DMS153 (cell line): ENCODE data around the gene ZNF236.

Experiments used
- DNase-seq: peaks from one replicate; lab custom pipeline; 2025; lab: John Stamatoyannopoulos, UW

The ZNF236 gene

DNA sequence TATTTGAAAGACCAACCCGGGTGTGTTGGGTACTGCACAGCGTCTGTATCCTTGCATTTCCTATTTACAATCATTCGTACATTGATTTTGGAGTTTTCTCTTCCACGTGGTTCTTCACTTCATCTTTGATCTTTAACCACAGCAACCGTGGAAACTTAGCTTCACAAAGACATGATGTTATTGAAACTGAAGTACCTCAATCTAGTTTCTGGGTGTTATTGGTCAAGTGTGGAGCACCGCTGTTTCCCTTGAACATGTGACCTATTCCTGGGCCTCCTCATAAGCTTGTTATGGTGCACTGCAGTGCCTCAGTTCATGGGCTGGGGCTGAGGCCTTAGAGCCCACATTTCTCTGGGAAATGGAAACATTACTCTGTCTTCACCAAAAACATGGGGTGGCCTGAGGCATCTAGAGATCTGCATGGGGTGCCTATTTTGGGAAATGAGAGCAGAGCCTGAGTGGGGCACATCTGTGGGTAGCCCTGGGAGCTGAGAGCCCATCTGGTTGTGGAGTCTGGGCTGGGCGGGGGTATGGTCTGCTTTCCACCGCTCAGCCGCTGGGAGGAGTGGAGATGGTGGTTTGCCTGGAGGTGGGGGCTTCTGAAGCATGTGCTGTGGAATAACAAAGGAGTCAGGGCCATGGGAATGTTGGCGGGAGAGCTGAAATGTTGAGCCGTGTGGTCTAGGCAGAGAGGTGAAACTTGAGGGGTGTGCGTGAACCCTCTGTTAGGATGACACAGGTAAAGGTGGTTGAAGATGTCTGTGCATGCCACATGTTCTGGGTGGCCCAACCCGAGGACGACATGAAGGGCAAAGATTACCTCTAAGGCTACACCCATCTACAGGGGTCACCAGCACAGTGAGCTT is 37.4 kb downstream of the ZNF236 start:
- DNase-seq: no peak

DNA sequence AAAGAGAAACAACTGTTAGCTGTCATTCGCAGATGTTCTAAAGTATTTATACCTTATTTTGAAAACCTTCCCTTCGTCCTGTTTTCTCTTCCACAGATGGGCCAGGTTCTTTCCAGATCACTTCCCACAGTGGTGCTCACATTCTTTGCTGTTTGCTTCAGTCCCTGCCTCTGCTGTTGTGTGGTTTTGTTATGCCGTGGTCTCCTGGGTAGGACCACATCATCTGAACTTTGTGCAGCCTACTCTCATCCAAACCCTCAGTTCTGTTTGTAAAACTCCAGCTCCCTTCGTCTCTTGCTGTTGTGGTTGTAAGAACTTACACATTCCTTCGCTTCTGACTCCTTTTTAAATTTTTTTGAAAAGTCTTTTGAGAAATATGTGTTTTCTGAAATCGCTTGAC is 38.1 kb downstream of the ZNF236 start:
- no peak for DNase-seq

DNA sequence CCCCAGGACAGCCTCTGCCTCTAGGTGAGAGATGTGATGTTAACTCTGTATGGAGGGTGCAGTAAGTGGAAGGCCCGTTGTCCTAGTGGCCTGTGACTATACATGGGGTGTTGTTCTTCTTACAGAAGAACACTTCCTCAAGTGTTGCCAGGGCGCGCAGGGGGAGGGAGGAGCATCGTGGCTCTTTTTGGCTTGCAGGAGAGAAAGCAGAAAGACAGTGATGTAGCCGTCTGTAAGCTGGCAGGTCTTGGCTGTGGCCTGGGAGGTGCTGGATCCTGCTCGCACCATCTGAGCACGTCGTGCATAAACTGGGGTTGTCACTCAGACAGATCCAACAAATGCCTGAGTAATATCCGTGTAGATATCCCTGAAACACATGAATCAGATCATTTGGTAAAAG is 44.3 kb downstream of the ZNF236 start:
- no peak for DNase-seq

DNA sequence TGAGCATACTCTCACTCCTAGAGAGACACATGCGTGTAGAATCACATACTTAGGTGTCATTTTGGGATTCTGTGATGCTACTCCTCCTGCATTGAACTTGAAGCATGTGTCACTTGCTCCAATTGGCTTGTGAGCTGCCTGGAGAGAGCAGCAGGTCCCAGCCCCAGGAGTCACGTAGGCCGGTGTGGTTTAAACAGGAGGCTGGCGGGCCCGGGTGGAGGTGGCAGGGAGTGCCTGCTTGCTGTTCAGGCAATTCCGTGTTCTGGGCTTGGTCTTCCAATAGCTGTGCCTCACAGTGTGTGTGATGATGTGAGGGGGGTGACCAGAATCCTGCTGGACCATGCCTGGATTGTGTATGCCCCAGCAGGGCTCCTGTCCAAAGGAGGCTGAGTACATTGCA is 51.0 kb downstream of the ZNF236 start:
- DNase-seq: no peak

DNA sequence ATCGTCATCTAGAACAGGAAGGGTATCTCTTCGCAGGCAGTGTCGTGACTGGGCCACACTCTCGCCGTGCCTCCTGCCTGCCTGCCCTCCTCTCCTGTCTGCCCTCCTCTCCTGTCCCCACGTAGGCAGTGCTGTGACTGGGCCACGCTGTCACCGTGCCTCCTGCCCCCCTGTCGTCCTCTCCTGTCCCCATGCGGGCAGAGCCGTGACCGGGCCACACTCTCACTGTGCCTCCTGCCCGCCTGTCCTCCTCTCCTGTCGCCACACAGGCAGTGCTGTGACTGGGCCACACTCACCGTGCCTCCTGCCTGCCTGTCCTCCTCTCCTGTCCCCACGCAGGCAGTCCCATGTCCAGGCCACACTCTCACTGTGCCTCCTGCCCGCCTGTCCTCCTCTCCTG is 51.4 kb downstream of the ZNF236 start:
- DNase-seq: no peak

DNA sequence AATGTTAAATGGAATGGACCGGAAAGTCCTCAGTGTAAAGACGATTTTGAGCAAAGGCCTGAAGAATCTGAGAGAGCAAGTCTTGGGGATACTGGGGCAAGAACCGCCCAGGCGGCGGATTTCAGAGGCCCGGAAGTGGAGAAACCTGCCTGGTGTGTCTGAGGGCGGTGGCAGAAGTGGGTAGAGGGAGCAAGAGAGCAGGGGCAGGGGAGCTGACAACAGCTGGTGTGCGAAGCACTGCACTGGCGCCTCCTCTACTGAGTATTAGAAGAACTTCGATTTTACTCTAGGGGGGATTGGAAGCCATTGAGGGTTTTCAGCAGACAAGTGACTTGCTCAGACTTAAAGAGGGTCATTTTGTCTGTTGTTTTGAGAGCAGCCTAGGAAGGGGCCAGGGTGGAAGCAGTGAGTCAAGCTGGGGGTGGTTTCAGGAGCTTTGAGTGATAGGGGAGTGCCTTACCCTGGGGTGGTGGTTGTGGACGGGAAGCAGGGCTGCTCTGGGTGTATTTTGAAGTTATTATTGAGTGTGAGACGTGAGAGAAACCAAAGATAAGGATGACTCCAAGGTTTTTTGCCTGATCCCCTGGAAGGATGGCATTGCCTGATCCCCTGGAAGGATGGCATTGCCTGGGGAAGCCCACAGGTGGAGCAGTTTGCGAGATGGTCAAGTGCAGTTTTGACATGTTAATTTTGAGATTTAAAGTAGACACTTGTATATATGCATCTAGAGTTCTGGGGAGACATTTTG is 52.5 kb downstream of the ZNF236 start:
- no peak for DNase-seq

DNA sequence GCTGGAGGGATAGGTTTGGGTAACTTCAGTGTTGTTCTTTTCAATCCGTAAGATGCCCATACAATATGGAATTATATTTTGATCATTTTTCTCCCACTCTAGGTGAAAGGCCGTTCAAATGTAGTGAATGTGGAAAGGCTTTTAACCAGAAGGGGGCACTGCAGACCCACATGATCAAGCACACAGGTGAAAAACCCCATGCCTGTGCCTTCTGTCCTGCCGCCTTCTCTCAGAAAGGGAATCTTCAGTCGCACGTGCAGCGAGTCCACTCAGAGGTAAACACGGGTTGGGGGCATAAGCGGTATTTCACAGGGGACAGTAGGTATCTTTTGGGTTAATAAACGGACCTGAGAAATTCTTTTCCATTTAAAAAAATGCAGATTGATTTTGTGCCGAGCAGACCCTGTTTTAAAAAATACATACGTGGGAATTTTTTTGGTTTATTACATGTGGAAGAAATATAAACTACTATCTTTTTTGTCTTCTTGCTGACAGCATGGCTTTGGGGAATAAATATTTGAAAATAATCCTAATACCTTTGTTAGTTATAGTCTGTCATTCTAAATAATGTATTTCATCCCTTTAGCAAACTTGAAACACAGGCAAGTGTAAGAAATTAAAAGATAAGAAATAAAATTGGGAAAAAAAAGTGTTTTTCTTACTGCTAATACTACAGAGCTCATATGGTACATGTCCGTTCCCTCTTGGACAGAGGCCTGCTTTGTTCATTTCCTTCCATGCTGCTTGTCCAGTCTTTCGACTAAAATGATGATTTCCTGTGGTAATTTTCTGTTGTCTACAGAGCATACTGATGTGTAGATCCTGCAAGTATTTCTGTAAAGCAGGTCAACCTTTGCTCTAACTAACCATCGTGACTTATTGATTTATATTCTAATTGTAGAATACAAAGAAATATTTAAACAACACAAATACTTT is 53.3 kb downstream of the ZNF236 start:
- DNase-seq: peak; percentile 57

DNA sequence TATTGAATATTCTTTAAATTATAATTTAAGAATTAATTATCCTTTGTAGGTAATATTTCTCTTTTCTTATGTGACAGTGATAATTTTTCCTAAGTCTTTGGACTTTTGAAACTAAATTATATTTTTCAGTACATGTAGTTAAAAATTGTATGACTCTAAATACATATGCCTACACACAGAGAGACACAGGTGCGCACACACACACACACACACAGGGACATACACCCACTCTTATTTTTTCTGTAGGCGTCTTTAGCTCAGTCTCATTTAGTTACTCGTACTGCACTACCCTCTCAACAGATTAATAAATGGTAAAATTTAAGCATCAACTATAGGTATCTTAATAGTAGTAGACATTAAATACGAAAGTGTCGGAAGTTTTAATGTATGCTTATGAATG is 56.1 kb downstream of the ZNF236 start:
- DNase-seq: no peak

DNA sequence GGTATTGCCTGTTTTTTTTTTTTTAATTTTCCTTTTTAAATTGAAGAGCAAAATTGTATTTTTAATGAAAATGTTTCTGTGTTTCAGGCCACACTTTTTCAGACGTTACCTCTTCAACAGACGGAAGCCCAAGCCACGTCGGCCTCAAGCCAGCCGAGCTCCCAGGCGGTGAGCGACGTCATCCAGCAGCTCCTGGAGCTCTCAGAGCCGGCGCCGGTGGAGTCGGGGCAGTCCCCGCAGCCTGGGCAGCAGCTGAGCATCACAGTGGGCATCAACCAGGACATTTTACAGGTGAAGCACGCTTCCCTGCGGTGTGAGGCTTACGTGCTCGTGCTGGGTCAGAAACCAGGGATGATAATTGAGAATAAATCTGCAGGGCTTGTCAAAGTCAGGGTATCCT is 57.7 kb downstream of the ZNF236 start:
- DNase-seq: no peak

DNA sequence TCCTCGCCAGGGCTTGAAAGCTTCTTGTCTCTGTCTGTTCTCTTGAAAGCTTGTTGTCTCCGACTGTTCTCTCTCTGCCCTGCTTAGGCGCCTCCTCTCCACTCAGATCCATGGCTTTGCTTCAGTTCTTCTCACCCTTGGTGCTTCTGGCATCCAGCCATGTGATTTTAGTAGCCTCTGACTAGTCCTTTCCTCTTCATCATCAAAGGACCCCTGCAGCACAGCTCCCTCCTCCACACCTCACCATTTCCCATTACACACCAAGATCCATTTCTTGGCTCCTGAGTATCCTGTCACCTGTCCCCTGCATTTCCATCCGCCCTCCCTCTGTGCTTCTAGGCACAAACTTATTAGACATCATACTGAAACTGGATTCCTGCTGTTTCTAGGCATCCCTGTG is 59.4 kb downstream of the ZNF236 start:
- DNase-seq: no peak

DNA sequence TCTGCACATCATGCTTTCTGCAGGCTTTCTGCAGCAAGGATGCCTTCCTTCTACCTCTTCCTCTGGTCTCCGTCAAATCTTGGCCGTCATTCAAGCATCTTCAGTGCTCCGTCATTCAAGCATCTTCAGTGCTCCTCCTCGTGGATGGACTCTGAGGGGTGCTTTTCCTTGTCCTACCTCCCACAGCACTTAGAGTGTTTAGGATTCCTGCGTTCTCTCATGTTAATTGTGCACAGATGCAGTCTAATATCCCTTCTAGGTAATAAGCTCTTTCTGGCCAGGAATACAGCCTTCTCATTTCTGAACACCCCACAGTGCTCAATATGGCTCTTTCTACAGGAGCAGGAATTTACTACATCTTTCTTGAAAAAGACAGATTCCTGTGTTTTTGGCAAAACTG is 59.8 kb downstream of the ZNF236 start:
- no peak for DNase-seq

DNA sequence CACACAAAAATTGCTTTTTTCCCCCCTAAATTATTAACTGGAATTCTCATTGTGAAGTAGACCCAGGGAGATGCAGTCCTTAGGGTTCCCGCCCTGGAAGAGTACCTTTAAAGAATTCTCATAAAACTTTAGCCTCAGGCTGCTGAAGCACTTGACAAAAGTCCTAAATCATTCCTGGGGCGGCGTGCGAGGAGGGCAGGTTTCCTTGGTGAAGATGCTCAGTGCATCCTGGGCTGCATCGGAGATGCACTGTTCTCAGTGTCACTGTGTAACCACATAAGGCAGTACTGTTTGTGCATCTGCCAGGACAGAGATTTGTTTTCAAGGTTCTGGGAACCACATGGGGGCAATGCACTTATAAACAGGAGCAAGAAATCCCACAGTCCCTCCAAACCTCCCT is 62.6 kb downstream of the ZNF236 start:
- DNase-seq: no peak

DNA sequence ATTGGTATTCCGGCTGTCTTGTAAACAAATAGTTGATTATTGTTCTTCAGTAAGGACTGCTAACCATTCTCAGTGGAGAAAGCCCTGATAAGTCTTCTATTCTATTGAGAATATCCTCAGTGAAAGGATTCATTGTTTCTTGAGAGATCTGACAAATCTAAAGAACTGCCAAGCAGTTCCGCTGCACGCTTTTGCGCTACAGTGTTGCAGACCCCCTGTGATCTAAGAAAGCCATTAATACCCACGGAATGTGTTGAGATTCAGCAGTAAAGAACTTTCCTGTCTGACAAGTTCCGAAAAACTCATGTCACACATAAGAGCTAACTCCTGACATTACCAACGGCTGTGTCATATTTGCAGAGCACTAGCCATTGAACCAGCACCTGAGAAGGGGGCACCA is 63.8 kb downstream of the ZNF236 start:
- no peak for DNase-seq

DNA sequence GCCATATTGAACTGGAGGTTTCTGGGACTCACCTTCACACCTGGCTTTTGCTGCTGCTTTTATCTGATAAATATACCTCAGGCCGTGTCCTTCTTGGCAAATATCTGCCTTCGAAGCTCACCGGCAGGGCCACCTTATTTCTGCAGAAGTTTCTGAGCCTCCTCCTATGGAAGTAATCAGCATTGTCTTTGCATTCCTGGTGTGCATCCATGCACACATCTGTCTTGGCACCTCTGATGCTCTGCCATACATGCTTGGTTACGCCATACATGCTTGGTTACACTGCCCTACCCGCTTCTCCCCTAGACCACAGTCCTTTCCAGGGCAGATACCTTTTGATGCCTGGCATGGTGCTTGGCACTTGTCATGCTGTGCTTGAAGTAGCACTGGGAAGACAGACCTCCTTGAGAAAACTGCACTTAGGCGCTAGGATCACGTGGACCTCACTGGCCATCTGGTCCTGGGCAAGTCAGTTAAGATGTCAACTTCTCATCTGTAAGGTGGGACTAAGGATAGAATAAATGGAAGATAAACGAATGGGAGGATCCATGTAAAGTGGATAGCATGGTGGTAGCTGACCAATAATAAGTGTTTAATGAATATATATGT is 66.8 kb downstream of the ZNF236 start:
- DNase-seq: no peak

DNA sequence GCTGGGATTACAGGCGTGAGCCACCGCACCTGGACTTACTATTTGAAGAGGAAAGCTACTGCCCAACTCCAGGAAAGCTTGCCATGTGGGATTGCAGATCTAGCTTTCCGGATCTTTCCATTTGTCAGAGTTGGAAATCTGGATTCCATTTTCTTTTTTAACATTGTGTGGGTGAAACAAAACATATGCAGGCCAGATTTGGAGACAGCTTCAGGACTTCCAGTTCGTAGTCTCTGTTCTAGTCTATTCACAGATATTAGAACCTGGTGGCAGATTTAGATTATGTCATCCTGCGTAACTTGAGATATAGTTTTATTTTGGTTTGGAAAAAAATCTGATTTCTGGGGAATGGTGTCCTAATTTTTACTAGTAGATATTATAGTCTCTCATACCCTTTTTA is 70.5 kb downstream of the ZNF236 start:
- DNase-seq: no peak

DNA sequence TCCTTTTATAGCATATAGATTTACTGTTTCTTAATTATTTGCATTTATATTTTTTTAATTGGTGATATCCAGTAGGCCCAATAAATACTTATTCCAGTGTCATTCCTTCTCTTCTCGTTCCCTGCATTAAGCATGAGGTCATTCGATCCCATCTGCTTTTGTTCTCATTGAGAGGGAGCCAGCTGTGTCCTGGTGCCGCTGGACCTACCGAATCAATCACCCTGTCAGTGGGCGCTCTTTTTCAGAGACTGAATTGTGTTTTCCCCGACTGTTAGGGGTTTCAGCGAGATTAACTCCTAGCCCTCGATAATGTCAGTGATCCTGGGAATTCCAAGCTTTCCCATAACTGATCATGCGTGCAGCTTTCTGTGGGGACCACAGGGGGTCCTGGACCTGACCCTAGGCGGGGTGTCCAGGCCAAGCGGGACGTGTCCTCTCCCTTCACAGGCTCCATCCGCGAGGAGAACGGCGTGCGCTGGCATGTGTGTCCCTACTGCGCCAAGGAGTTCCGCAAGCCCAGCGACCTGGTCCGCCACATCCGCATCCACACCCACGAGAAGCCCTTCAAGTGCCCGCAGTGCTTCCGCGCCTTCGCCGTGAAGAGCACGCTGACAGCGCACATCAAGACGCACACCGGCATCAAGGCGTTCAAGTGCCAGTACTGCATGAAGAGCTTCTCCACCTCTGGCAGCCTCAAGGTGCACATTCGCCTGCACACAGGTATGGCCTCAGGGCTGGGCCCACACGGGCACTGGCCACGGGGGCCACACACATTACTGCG is 72.4 kb downstream of the ZNF236 start:
- no peak for DNase-seq

DNA sequence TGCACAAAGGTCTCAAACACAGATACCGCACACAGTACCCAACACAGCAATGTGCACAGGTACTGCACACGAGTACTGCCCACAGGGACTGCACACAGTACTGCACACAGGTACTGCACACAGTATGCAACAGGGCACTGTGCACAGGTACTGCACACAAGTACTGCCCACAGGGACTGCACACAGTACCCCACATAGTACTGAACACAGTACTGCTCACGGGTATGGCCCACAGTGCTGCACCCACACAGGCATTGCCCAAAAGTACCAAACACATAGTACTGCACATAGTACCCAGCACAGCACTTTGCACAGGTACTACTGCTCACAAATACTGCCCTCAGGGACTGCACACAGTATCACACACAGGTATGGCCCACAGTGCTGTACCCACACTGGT is 73.1 kb downstream of the ZNF236 start:
- no peak for DNase-seq

DNA sequence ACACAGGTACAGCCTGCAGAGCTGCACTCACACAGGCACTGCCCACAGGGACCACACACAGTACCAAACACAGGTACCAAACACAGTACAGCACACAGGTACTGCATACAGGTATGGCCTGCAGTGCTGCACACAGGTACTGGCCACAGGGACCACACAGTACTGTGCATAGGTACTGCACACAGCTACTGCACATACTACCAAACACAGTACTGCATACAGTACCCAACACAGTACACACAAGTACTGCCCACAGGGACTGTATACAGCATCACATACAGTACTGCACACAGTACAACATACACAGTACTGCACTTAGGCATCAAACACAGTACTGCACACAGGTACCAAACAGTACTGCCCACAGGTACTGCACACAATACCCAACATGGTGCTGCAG is 74.3 kb downstream of the ZNF236 start:
- no peak for DNase-seq

DNA sequence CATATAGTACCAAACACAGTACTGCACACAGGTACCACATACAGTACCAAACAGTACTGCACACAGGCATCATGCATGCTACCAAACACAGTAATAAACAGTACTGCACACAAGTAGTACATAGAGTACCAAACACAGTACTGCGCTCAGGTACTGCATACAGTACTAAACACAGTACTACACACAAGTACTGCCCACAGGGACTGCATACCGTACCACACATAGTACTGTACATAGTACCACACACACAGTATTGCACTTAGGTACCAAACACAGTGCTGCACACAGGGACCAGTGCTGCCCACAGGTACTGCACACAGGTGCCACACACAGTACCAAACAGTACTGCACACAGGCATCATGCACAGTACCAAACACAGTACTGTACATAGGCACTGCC is 74.9 kb downstream of the ZNF236 start:
- no peak for DNase-seq

DNA sequence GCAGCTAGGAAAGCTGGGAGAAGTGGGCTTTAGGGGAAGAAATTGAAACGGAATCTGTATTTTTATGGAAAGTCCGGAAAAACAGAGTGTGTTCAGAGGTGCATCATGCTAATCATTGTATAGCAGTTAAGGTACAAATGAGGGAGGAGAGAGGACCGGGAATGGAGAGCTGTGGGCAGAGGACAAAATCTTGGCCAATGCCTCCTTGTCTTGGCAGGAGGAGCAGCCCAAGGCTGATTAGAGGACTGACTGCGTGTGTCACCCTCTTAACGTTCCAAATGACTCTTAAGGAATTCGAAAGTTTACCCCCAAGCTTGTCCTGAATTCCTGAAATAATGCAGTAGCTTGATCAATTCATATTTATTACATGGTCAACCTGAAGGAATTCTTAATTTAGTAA is 81.0 kb downstream of the ZNF236 start:
- DNase-seq: no peak

DNA sequence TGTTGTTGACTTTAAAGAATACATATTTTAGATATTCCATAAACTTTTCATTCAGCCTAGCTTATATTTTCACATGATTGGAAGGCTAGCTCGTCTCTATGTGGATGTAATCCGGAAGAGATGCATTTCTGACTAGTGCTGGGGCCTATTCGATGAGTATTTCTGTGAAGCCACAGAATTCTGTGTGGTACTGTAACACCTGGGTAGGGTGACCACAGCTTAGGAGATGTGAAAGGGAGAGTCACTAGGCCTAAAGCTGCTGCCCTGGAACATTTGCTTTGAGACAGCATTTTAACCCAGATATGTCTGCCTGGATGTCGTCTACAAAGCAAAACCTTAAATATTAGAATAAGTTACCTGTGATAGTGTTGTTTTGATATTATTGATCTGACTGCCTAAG is 83.5 kb downstream of the ZNF236 start:
- no peak for DNase-seq
